GM19240 (cell line): ENCODE results near the gene LHX3.
"Not testable (repeated sequence)": the region's sequence is repeated elsewhere in the genome, so short reads cannot be mapped to it uniquely, and the experiment has no call there.

Experiments used
- DNase-seq: peaks from one replicate; pipeline ENCODE4 v3.0.0; 2011; ENCODE audit warnings: low spot score; ENCODE audit not compliant: insufficient read length

Gene LHX3

GRCh38 chr9:136155576-136155975 lies 49.4 kb downstream of the LHX3 start:
- no peak for DNase-seq

GRCh38 chr9:136154943-136155342 lies 50.0 kb downstream of the LHX3 start:
- DNase-seq: no peak

DNA sequence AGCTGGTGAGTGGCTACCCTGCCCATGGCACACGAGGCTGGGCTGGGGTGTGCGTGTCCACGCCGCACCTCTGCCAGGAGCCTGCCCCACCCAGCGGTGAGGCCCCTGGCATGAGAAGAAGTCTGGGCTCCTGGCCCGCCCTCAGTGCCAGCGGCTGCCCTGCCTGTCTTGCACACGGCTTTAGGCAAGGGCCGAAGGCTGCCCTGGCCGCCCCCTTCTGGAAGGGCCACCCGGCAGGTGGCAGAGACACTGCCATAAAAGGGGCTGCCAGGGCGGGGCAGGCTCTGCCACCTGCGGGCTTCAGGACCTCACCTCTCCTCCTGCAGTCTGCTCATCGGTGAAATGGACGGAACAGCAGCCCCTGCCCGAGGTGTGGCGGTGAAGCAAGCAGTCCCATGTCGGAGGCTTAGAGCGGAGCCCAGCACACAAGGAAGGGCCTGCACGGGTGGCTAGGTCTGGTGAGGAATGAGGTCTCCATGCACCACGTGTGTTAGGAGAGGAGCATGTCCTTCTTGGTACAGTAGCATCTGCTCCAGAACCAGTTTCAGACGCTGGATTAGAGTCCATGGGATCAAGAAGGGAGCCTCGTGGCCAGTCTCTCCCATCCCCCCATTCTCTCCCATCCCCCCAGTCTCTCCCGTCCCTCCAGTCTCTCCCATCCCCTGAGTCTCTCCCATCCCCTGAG lies 51.4 kb downstream of the LHX3 start:
- DNase-seq: no peak

DNA sequence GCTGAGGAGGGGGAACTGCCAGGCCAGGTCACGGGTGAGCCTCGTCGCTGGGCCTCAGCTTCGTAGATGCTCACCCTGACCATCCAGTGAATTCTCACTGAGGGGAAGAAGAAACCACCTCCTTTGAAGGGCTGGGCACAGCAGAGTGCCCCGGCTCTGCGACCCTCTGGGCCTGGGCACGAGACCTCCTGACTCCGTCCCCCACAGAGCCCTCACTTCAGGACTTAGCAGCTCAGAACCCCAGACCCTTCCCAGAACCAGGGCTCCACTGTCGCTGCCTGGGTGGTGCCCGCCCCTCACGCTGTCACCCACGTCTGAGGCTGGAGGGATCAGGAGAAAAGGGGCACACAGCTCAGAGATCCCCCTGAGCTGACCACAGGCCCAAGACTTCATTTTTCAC lies 52.0 kb downstream of the LHX3 start:
- DNase-seq: no peak

DNA sequence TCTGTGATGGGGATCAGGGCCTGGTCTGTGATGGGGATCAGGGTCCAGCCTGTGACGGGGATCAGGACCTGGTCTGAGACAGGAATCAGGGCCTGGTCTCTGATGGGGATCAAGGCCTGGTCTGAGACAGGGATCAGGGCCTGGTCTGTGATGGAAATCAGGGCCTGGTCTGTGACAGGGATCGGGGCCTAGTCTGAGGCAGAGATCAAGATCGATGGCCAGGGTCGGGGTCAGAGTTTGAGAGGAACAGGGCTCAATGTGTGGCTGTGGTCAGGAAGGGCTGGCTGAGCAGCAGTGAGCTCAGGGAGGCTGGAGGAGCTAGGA lies 52.4 kb downstream of the LHX3 start:
- no peak for DNase-seq

DNA sequence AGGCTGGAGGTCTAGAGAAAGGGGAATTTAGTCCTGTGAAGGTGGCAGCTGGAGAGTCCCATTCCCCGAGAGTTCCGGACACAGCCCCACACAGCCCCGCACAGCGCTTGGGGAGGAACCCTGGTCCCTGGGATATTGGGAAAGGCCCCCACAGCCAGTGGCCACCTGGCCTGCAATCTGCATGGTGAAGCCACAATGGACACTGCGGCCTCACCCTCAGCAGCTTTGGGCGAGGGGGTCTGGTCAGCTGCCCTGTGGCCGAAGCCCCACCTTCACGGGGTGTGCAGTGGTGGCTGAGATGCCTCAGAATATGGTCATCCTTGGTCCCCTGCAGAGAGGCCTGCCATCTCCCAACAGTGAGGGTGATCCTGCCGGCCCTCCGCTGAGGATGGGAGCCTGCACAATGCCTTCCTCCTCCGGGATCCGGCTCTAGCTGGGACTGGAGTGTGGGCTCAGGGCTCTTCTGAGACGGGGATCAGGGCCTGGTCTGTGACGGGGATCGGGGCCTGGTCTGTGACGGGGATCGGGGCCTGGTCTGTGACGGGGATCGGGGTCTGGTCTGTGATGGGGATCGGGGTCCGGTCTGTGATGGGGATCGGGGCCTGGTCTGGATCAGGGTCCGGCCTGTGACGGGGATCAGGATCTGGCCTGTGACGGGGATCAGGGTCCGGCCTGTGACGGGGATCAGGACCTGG lies 52.9 kb downstream of the LHX3 start:
- no peak for DNase-seq

DNA sequence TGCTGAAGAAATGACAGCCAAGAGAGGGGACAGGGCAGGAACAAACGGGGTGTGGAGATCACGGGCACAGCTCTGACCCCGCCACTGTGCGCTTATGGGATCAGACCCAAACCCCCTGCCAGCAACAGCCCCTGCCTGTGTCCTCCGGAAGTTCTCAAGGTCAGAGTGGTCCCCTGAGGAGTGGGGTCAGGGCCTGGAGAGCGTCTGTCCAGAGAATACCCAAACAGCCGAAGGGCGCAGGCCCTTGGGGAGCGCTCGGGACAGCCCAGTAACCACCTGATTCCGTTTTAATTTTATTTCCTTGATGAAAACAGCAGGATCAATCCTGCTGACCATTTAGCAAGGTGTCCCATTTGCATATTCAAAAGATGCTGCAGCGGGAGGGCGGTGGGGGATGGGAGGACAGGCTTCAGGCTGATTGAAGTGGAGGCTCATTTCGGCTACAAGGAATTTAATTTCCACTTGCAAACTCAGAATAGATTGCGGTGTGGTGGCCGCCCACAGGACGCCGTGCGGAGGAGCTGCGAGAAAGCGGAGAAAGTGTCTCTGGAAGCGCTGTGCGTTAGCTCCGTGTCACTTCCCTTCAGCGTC lies 53.6 kb downstream of the LHX3 start:
- no peak for DNase-seq

DNA sequence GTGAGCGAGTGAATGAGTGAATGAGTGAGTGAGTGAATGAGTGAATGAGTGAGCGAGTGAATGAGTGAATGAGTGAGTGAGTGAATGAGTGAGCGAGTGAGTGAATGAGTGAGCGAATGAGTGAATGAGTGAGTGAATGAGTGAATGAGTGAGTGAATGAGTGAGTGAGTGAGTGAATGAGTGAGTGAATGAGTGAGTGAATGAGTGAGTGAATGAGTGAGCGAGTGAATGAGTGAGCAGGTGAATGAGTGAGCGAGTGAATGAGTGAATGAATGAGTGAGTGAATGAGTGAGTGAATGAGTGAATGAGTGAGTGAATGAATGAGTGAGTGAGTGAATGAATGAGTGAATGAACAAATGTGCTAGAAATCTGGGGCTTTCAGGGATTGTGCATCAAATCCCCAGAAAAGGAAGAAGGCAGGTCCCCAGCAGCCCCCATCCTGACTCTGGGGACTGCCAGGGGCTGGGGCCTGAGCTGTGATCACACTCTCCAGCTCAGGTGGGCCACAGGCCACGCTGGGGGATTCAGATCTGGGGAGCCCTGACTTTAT lies 54.2 kb downstream of the LHX3 start:
- DNase-seq: not testable (repeated sequence)

DNA sequence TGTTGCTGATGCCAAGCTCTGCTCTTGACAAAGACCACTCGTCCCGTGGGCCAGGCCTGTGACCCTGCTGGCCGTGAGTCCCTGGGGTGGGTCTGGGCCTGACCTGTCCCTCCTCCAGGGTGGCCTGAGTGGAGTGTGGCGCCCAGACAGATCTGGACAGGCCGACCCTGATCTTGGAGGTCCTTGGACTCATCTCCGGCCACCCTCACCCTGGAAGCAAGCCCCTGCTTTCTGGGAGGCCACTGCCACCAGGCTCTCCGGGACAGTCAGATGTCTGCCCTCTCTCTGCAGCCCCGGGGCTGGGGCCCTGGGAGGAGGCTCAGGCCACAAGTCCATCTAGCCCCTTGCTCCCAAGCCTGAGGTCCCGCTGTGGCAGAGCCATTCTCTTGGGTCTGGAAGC lies 55.1 kb downstream of the LHX3 start:
- DNase-seq: no peak

- no peak for DNase-seq
Observed at GRCh38 chr9:136149337-136149736, 55.6 kb downstream of the LHX3 start.

GRCh38 chr9:136148766-136149165 lies 56.2 kb downstream of the LHX3 start:
- DNase-seq: no peak

- no peak for DNase-seq
Observed at GRCh38 chr9:136147890-136148714, 56.8 kb downstream of the LHX3 start.

DNA sequence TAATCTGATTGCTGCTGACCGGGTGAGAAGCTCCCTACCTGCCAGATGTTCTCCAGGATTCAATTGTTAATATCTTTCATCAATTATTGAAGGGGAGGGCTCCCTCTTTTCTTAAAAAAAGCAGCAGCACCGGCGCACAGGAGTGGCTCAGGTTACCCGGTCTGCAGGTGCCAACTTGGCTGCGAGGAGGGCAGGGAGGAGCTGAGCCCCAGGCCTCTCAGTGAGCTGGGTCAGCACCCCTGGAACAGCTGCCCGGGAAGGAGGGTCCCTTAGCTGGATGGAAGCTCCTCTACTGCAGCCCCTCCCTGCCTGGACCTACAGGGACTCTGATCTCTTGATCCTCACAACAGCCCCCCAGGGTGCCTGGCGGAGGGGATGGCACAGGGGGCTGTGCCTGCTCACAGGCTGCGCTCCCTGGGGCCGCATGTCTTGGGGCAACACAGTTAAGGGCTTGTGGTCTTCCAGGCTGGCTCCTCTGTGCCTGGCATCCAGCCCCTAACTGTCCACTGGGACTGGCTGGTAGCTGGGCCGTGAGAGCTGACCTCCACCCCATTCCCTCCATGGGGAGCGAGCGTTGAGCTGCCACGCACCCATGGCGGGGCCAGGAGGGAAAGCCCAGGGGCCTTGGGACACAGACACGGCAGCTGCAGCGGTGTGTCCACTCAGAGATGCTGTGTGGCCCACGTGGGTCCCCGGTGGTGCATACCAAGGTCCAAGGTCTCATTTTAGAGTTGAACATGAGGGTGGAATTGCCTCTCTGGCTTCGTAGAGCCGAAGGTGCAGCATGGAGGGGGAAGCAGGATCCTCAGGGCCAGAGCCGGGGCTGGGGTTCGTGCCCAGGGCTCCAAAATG lies 57.7 kb downstream of the LHX3 start:
- DNase-seq: no peak
